SK-N-SH (cell line): ENCODE data around the gene FYCO1.

Experiments used
- CHD2 ChIP-seq: fragments of 150-350 bp; IDR thresholded peaks from 2 replicates; pipeline ENCODE4 v1.6.1; 2018; ENCODE audit warnings: low read length; ENCODE audit not compliant: partially characterized antibody
- CTCF ChIP-seq: fragments of 200-600 bp; sonication (generic); IDR thresholded peaks from 2 replicates; pipeline ENCODE4 v1.6.1; 2017; ENCODE audit warnings: antibody characterized with exemption, mild to moderate bottlenecking, moderate library complexity
- EZH2phosphoT487 ChIP-seq: fragments of 200-600 bp; sonication (generic); IDR thresholded peaks from 2 replicates; pipeline ENCODE4 v1.6.1; 2017; ENCODE audit warnings: low read depth, mixed run types, mild to moderate bottlenecking, antibody characterized with exemption, moderate library complexity, borderline replicate concordance
- RAD21 ChIP-seq: IDR thresholded peaks from 2 replicates; pipeline ENCODE4 v1.6.1; 2012; ENCODE audit warnings: mild to moderate bottlenecking, low read length
- TEAD4 ChIP-seq: IDR thresholded peaks from 2 replicates; pipeline ENCODE4 v1.4.0; 2012; ENCODE audit warnings: mild to moderate bottlenecking, borderline replicate concordance; ENCODE audit not compliant: insufficient read depth
- YY1 ChIP-seq: IDR thresholded peaks from 2 replicates; pipeline ENCODE4 v1.4.0; 2012; ENCODE audit warnings: low read depth, mild to moderate bottlenecking

- no peak for TF ChIP-seq YY1
- no peak for TF ChIP-seq CTCF
- TF ChIP-seq TEAD4 = no peak
- TF ChIP-seq RAD21 = no peak
- no peak for TF ChIP-seq EZH2phosphoT487
- TF ChIP-seq CHD2 = no peak
Observed at GRCh38 chr3:45868650-45869049, 127.0 kb downstream of the FYCO1 start.
